GM12878 (cell line): ENCODE data around the gene MYOZ2. TPM values are rescaled to one million over a fixed set of nuclear protein-coding genes. Genes with fewer than 3 reads are reported as not detected.

Experiments
- JUNB ChIP-seq: IDR thresholded peaks from 2 replicates; pipeline ENCODE4 v1.6.1; 2016; ENCODE audit warnings: antibody characterized with exemption, mild to moderate bottlenecking
- KAT2A ChIP-seq: conservative IDR thresholded peaks from 2 replicates; pipeline ENCODE4 v1.6.1; 2011; ENCODE audit warnings: low read depth, low read length; ENCODE audit not compliant: control insufficient read depth
- LARP7 ChIP-seq: fragments of 450-650 bp; IDR thresholded peaks from 2 replicates; pipeline ENCODE4 v1.6.1; 2017; ENCODE audit warnings: mild to moderate bottlenecking
- NFYA ChIP-seq: IDR thresholded peaks from 2 replicates; pipeline ENCODE4 v1.6.1; 2011; ENCODE audit warnings: low read depth, mild to moderate bottlenecking, low read length, improper control_type of control experiment, borderline replicate concordance
- RBBP5 ChIP-seq: fragments of 200-600 bp; sonication (generic); conservative IDR thresholded peaks from 2 replicates; pipeline ENCODE4 v1.6.1; 2016
- TCF12 ChIP-seq: IDR thresholded peaks from 2 replicates; pipeline ENCODE4 v1.6.1; 2011; ENCODE audit warnings: low read depth, mild to moderate bottlenecking, low read length
- polyA plus RNA-seq, 11 experiments: library from polyadenylated mRNA; depleted of rRNA in 4 of 11; unstranded in 6 of 11; stranded (reverse) in 5 of 11; fragments of >200 nt; fragmentation: Nextera tagmentation in 4 of 11; fragmentation: Illumina TruSeq in 1 of 11; extraction: Ambion mirVana in 4 of 11; extraction: Trizol in 1 of 11; gene quantifications; 1 replicate in 1 of 11; 2 replicates in 10 of 11; pipeline versions ENCODE4 v1.2.1 to v1.2.3, GENCODE V29; 2011 to 2016; ENCODE audit warnings: inconsistent platforms in 2 of 11, missing spikeins in 2 of 11, low read depth in 1 of 11
- total RNA-seq, 4 experiments: library from RNA; depleted of rRNA in 3 of 4; stranded (reverse); fragments of >200 nt in 3 of 4; fragmentation: Illumina TruSeq in 1 of 4; extraction: Trizol in 1 of 4; gene quantifications; 2 replicates each; pipeline versions ENCODE4 v1.2.1 to v1.2.3, GENCODE V29; 2013 to 2021
- TF ChIP-seq, protein P1 (sequence below): fragments of 150-350 bp; IDR thresholded peaks from 2 replicates; pipeline ENCODE4 v1.6.1; 2016; ENCODE audit warnings: low read depth, low read length
- TF ChIP-seq, protein P2 (sequence below): fragments of 450-650 bp; formaldehyde crosslinking; IDR thresholded peaks from 2 replicates; pipeline ENCODE4 v1.4.0; 2022; ENCODE audit warnings: mild to moderate bottlenecking, moderate library complexity
- TF ChIP-seq, protein P3 (sequence below): fragments of 450-650 bp; IDR thresholded peaks from 2 replicates; pipeline ENCODE4 v1.6.1; 2018; ENCODE audit warnings: mild to moderate bottlenecking, low read depth, moderate library complexity; ENCODE audit not compliant: partially characterized antibody

Gene MYOZ2
- total and polyA plus RNA-seq, 10 of the 15 experiments (the other 5 are each of a cell fraction or from before 2014, with no cell fraction given) = not detected

DNA sequence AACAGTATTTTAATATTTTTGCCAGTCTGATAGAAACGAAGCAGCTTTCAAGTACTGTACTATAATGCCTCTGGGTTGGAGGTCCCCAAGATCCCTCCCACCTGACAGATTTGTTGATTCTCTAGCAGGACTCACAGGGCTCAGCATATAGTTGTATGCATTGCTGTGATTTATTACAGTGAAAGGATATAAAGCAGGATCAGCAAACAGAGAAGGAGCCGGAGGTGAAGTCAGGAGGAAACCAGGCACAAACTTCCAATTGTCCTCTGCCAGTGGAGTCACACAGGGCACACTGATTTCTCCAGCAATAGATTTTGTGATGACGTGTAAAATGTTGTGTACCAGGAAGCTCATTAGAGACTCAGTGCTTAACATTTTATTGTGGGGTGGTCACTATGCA is 95.9 kb downstream of the MYOZ2 start (continued):
- TF ChIP-seq, protein P1, sequence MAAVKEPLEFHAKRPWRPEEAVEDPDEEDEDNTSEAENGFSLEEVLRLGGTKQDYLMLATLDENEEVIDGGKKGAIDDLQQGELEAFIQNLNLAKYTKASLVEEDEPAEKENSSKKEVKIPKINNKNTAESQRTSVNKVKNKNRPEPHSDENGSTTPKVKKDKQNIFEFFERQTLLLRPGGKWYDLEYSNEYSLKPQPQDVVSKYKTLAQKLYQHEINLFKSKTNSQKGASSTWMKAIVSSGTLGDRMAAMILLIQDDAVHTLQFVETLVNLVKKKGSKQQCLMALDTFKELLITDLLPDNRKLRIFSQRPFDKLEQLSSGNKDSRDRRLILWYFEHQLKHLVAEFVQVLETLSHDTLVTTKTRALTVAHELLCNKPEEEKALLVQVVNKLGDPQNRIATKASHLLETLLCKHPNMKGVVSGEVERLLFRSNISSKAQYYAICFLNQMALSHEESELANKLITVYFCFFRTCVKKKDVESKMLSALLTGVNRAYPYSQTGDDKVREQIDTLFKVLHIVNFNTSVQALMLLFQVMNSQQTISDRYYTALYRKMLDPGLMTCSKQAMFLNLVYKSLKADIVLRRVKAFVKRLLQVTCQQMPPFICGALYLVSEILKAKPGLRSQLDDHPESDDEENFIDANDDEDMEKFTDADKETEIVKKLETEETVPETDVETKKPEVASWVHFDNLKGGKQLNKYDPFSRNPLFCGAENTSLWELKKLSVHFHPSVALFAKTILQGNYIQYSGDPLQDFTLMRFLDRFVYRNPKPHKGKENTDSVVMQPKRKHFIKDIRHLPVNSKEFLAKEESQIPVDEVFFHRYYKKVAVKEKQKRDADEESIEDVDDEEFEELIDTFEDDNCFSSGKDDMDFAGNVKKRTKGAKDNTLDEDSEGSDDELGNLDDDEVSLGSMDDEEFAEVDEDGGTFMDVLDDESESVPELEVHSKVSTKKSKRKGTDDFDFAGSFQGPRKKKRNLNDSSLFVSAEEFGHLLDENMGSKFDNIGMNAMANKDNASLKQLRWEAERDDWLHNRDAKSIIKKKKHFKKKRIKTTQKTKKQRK = no peak
- TF ChIP-seq TCF12 = no peak
- TF ChIP-seq RBBP5 = no peak
- TF ChIP-seq, protein P2, sequence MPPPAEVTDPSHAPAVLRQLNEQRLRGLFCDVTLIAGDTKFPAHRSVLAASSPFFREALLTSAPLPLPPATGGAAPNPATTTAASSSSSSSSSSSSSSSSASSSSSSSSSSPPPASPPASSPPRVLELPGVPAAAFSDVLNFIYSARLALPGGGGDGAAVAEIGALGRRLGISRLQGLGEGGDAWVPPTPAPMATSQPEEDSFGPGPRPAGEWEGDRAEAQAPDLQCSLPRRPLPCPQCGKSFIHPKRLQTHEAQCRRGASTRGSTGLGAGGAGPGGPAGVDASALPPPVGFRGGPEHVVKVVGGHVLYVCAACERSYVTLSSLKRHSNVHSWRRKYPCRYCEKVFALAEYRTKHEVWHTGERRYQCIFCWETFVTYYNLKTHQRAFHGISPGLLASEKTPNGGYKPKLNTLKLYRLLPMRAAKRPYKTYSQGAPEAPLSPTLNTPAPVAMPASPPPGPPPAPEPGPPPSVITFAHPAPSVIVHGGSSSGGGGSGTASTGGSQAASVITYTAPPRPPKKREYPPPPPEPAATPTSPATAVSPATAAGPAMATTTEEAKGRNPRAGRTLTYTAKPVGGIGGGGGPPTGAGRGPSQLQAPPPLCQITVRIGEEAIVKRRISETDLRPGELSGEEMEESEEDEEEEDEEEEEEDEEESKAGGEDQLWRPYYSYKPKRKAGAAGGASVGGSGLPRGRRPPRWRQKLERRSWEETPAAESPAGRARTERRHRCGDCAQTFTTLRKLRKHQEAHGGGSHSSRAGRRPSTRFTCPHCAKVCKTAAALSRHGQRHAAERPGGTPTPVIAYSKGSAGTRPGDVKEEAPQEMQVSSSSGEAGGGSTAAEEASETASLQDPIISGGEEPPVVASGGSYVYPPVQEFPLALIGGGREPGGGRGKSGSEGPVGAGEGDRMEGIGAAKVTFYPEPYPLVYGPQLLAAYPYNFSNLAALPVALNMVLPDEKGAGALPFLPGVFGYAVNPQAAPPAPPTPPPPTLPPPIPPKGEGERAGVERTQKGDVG = no peak
- TF ChIP-seq, protein P3, sequence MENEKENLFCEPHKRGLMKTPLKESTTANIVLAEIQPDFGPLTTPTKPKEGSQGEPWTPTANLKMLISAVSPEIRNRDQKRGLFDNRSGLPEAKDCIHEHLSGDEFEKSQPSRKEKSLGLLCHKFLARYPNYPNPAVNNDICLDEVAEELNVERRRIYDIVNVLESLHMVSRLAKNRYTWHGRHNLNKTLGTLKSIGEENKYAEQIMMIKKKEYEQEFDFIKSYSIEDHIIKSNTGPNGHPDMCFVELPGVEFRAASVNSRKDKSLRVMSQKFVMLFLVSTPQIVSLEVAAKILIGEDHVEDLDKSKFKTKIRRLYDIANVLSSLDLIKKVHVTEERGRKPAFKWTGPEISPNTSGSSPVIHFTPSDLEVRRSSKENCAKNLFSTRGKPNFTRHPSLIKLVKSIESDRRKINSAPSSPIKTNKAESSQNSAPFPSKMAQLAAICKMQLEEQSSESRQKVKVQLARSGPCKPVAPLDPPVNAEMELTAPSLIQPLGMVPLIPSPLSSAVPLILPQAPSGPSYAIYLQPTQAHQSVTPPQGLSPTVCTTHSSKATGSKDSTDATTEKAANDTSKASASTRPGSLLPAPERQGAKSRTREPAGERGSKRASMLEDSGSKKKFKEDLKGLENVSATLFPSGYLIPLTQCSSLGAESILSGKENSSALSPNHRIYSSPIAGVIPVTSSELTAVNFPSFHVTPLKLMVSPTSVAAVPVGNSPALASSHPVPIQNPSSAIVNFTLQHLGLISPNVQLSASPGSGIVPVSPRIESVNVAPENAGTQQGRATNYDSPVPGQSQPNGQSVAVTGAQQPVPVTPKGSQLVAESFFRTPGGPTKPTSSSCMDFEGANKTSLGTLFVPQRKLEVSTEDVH = no peak
- no peak for TF ChIP-seq LARP7
- no peak for TF ChIP-seq NFYA
- no peak for TF ChIP-seq KAT2A
- no peak for TF ChIP-seq JUNB
